Measurements from ENCODE around the gene AAK1.

- TF ChIP-seq YY1 (IDR thresholded peaks at IDR 0.05; ENCODE audit: low read depth) = no peak
- TF ChIP-seq EP300 (IDR thresholded peaks at IDR 0.05; ENCODE audit: borderline replicate concordance) = no peak
- no peak for TF ChIP-seq MAX (IDR thresholded peaks at IDR 0.05)
- no peak for TF ChIP-seq ZBTB7A (IDR thresholded peaks at IDR 0.05; ENCODE audit: low read depth)
- TF ChIP-seq RAD21 (IDR thresholded peaks at IDR 0.05; ENCODE audit: low read depth) = no peak
- no peak for TF ChIP-seq REST (IDR thresholded peaks at IDR 0.05; ENCODE audit: low read depth)
- no peak for TF ChIP-seq CREB1 (IDR thresholded peaks at IDR 0.05; ENCODE audit: low read depth)
- TF ChIP-seq TAF1 (IDR thresholded peaks at IDR 0.05; ENCODE audit: low read depth) = no peak
- TF ChIP-seq NFIC (IDR thresholded peaks at IDR 0.05) = no peak
- no peak for TF ChIP-seq CEBPB (IDR thresholded peaks at IDR 0.05)
- TF ChIP-seq TCF12 (IDR thresholded peaks at IDR 0.05; ENCODE audit: low read depth) = no peak
Observed at GRCh38 chr2:69639266-69639665, 4.3 kb downstream of the AAK1 start.

Data from Ishikawa (cell line).